ENCODE results near the gene GANC. TPM values are rescaled to one million over a fixed set of nuclear protein-coding genes. Genes with fewer than 3 reads are reported as not detected.
A peak's percentile ranks its signal among the peaks of the same experiment; 100 is the strongest.
"Not testable (repeated sequence)": the region's sequence is repeated elsewhere in the genome, so short reads cannot be mapped to it uniquely, and the experiment has no call there.

The GANC gene, protein sequence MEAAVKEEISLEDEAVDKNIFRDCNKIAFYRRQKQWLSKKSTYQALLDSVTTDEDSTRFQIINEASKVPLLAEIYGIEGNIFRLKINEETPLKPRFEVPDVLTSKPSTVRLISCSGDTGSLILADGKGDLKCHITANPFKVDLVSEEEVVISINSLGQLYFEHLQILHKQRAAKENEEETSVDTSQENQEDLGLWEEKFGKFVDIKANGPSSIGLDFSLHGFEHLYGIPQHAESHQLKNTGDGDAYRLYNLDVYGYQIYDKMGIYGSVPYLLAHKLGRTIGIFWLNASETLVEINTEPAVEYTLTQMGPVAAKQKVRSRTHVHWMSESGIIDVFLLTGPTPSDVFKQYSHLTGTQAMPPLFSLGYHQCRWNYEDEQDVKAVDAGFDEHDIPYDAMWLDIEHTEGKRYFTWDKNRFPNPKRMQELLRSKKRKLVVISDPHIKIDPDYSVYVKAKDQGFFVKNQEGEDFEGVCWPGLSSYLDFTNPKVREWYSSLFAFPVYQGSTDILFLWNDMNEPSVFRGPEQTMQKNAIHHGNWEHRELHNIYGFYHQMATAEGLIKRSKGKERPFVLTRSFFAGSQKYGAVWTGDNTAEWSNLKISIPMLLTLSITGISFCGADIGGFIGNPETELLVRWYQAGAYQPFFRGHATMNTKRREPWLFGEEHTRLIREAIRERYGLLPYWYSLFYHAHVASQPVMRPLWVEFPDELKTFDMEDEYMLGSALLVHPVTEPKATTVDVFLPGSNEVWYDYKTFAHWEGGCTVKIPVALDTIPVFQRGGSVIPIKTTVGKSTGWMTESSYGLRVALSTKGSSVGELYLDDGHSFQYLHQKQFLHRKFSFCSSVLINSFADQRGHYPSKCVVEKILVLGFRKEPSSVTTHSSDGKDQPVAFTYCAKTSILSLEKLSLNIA (N-terminal part only)
- total RNA-seq, result 100 to 1,000 TPM in 1 of 4 donors, 10 to 100 TPM in 3; 36.6 to 143 (median 54.8) TPM

DNA sequence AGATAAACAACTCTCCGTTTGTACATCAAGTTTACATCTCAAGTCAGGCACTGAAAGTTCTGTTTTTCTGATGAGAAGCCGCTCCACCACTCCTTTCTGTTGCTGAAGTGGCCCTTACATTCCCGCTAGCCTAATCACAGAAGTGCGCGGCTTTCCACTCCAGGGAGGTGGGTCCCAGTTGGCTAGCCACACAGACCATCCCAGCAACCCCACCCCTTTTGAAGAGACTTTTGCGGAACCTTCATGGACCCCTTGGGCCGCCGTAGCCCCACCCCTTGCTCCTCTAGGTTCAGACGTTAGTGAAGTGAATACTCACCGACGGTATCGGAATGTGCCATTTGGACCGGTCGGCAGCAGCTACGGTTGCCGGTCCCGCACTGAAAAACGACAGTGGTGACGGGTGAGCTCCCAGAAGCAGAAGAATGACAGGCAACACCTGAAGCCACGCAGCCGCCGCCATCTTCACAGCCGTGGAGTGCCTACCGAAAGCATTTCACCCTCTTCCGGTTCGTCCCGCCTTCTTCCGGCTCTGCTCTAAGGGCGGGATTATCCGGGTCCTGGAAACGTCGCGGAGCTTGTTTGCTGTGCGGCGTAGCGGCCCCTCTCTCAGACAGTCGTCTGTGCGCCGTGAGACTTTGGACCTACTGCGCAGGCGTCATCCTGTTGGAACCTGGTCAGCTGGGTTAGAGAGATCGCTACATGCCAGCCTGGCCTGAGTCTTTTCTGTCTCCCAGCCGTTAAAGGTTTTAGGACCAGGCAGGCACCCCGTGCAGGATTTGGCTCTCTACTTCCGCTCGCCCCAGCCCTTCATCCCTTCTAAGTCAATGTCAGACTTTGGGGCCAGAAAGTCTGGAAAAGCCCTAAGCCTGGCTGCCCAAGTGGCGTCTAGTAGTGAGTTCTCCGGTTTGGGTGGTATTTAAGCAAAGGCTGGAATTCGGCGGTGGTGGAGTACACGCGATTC lies at the start of gene GANC, which contains the start of gene TMEM87A:
Gene GANC (plus strand): TSS at position 263 of the 961 bp plus-strand sequence. CDS start 1,281 bp downstream, outside the sequence.
Gene TMEM87A (minus strand): TSS at position 495 of the 961 bp plus-strand sequence. CDS start 35 bp downstream, at position 460.
- Histone ChIP-seq H3K4me1 (peaks cover 18 to 63% (median 51%) of the 10 kb centered on the region in 4 donors), H3K27me3 (no peaks in the 10 kb centered on the region), H3K9me3 (no peaks in the 10 kb centered on the region), H3K36me3 (peaks cover 0 to 5% (median 0%) of the 10 kb centered on the region in 4 donors), H3K27ac (peak within 1 kb of the TSS; percentile 97 to 99 (median 98)), H3K4me3 (peak within 1 kb of the TSS; percentile 58 to 79 (median 70))
- DNase-seq, result peak; percentile 98
- TF ChIP-seq EP300 (IDR thresholded peaks at IDR 0.05; ENCODE audit: low read depth), result no peak
- TF ChIP-seq, protein P1, sequence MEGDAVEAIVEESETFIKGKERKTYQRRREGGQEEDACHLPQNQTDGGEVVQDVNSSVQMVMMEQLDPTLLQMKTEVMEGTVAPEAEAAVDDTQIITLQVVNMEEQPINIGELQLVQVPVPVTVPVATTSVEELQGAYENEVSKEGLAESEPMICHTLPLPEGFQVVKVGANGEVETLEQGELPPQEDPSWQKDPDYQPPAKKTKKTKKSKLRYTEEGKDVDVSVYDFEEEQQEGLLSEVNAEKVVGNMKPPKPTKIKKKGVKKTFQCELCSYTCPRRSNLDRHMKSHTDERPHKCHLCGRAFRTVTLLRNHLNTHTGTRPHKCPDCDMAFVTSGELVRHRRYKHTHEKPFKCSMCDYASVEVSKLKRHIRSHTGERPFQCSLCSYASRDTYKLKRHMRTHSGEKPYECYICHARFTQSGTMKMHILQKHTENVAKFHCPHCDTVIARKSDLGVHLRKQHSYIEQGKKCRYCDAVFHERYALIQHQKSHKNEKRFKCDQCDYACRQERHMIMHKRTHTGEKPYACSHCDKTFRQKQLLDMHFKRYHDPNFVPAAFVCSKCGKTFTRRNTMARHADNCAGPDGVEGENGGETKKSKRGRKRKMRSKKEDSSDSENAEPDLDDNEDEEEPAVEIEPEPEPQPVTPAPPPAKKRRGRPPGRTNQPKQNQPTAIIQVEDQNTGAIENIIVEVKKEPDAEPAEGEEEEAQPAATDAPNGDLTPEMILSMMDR (IDR thresholded peaks at IDR 0.05), result no peak
- TF ChIP-seq POLR2A (IDR thresholded peaks at IDR 0.05), result peak; percentile 93
- TF ChIP-seq POLR2AphosphoS5 (IDR thresholded peaks at IDR 0.05), result peak; percentile 90 to 96 (median 95)
- in situ Hi-C loops (cut with MboI; ENCODE audit: low pct_ligation_motif_present in 1 of 4, low pct_unique_long_range_greater_than_20kb in 1 of 4, low sequenced_read_pairs in 3 of 4), result no loop called here
- WGBS, 2 donors (ENCODE audit: low coverage in 1 of 2), result 0 to 1% methylated on average over 2 to 49 of the region's 52 CpGs
- intact Hi-C loops (cut with DNase I; ENCODE audit: low total_unique reads), result no loop called here

DNA sequence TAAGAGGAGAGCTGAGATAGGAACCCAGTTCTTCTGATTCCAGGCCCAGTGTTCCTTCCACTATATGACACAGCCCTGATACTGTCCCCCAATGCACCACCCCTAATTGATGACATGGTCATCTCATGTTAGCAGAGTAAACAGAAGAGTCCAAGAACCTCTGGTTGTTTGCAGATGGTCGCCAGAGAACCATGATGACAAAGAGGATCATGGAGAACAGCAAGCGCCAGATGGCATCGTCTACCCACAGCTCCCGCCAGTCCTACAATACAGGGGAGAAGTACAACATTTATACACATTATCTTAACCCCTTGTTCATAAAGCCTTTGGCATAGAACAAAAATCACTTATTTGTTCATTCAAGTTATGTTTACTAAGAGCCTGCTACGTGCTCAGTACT lies 46.4 kb upstream of the GANC start:
- H3K36me3 ChIP-seq, result peaks cover 0 to 65% (median 26%) of the 10 kb centered on the region in 4 donors
- no peak for TF ChIP-seq POLR2AphosphoS5 (IDR thresholded peaks at IDR 0.05)
- no peak for TF ChIP-seq EP300 (IDR thresholded peaks at IDR 0.05; ENCODE audit: low read depth)
- no peak for TF ChIP-seq POLR2A (IDR thresholded peaks at IDR 0.05)
- TF ChIP-seq, protein P1 (IDR thresholded peaks at IDR 0.05), result no peak
- WGBS, 2 donors (ENCODE audit: low coverage in 1 of 2), result 91 to 93% methylated on average over 5 of the region's 5 CpGs
- no peak for DNase-seq
- H3K27ac ChIP-seq, result no peak overlapping the region
- intact Hi-C loops (cut with DNase I; ENCODE audit: low total_unique reads) (loop anchor here (1.0 kb wide), 1 partner anchor 54 kb away; no protein-coding TSS in a partner anchor), in situ Hi-C loops (cut with MboI; ENCODE audit: low pct_ligation_motif_present in 1 of 4, low pct_unique_long_range_greater_than_20kb in 1 of 4, low sequenced_read_pairs in 3 of 4) (no loop called here)
- H3K9me3 ChIP-seq, result no peaks in the 10 kb centered on the region
- H3K4me3 ChIP-seq, result no peak overlapping the region
- H3K4me1 ChIP-seq, result peaks cover 0 to 4% (median 2%) of the 10 kb centered on the region in 4 donors
- no peaks in the 10 kb centered on the region for H3K27me3 ChIP-seq

DNA sequence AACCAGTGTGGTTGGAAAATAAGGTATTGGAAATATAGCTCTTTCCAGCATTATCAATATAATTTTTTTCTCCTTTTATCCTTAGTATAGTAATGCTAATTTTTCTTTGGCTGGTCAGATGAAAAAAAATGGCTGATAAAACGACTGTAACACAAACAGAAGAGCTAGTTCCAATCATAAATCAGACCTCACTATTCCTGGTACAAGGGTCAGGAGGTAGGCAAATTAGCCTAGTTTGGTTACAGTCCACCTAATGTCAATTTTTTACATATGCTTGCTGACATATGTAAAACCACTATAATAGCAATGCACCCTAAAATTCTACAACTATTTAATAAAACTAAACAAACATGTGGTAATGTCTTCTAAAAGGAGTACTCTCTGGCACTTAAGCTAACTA lies 45.0 kb upstream of the GANC start:
- in situ Hi-C loops (cut with MboI; ENCODE audit: low pct_ligation_motif_present in 1 of 4, low pct_unique_long_range_greater_than_20kb in 1 of 4, low sequenced_read_pairs in 3 of 4), result no loop called here
- intact Hi-C loops (cut with DNase I; ENCODE audit: low total_unique reads), result no loop called here
- H3K4me1 ChIP-seq, result peaks cover 0 to 4% (median 2%) of the 10 kb centered on the region in 4 donors
- WGBS, 2 donors (ENCODE audit: low coverage in 1 of 2), result 9 to 33% methylated on average over 1 of the region's 1 CpG
- peaks cover 0 to 68% (median 26%) of the 10 kb centered on the region in 4 donors for H3K36me3 ChIP-seq
- no peak for TF ChIP-seq POLR2A (IDR thresholded peaks at IDR 0.05)
- no peak for TF ChIP-seq POLR2AphosphoS5 (IDR thresholded peaks at IDR 0.05)
- TF ChIP-seq, protein P1 (IDR thresholded peaks at IDR 0.05), result no peak
- no peak for TF ChIP-seq EP300 (IDR thresholded peaks at IDR 0.05; ENCODE audit: low read depth)
- no peak overlapping the region for H3K4me3 ChIP-seq
- no peak overlapping the region for H3K27ac ChIP-seq
- DNase-seq, result no peak
- no peaks in the 10 kb centered on the region for H3K9me3 ChIP-seq
- H3K27me3 ChIP-seq, result no peaks in the 10 kb centered on the region

DNA sequence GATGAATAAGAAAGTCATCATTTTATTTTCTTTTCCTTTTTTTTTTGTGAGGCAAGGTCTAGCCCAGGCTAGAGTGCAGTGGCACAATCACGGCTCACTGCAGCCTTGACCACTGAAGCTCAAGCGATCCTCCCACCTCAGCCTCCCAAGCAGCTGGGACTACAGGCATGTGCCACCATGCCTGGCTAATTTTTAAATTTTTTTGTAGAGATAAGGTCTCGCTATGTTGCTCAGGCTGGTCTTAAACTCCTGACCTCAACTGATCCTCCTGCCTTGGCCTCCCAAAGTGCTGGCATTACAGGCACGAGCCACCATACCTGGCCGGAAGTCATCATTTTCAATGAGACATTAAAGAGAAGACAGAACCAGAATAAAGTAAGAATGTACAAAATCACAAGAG lies 44.0 kb upstream of the GANC start:
- in situ Hi-C loops (cut with MboI; ENCODE audit: low pct_ligation_motif_present in 1 of 4, low pct_unique_long_range_greater_than_20kb in 1 of 4, low sequenced_read_pairs in 3 of 4); H3K4me3 ChIP-seq; H3K27me3 ChIP-seq; H3K27ac ChIP-seq; intact Hi-C loops (cut with DNase I; ENCODE audit: low total_unique reads); H3K4me1 ChIP-seq; DNase-seq; H3K9me3 ChIP-seq: not testable (repeated sequence)
- peaks cover 0 to 74% (median 25%) of the 10 kb centered on the region in 4 donors for H3K36me3 ChIP-seq
- 87 to 96% methylated on average over 3 to 5 of the region's 5 CpGs for WGBS, 2 donors (ENCODE audit: low coverage in 1 of 2)
